Bronchial epithelial cell (primary cell): ENCODE data around the gene ZNF224. TPM values are rescaled to one million over a fixed set of nuclear protein-coding genes. Genes with fewer than 3 reads are reported as not detected.

ENCODE experiments used
- DNase-seq: peaks from one replicate; pipeline ENCODE4 v3.0.0-alpha.2; 2010; ENCODE audit warnings: low read depth
- FAIRE-seq: peaks from 2 replicates; lab custom pipeline; 2011; peaks lifted over from hg19 to GRCh38; lab: Jason Lieb, UNC
- H3K27me3 ChIP-seq: 2 replicates; pipeline ENCODE4 v1.5.1; 2011; ENCODE audit warnings: low read length; ENCODE audit not compliant: control insufficient read depth, insufficient read depth
- H3K36me3 ChIP-seq: 2 replicates; pipeline ENCODE4 v1.5.1; 2011; ENCODE audit warnings: low read length; ENCODE audit not compliant: control insufficient read depth, insufficient read depth
- H3K4me3 ChIP-seq: 2 replicates; pipeline ENCODE4 v1.5.1; 2011; ENCODE audit warnings: mild to moderate bottlenecking, low read depth, low read length, control low read depth
- CTCF ChIP-seq: IDR thresholded peaks from 2 replicates; pipeline ENCODE4 v1.5.1; 2011; ENCODE audit warnings: mild to moderate bottlenecking, moderate library complexity, low read length, control low read depth, inconsistent platforms; ENCODE audit not compliant: insufficient read depth, severe bottlenecking
- total RNA-seq: library from RNA; depleted of rRNA; stranded (reverse); fragments of >200 nt; gene quantifications from 2 replicates; pipeline ENCODE4 v1.2.1, GENCODE V29; 2014

The ZNF224 gene
- total RNA-seq, 1 donor from 2014 or later = 24.5 TPM

- no peak for TF ChIP-seq CTCF
- no peak overlapping the region for H3K4me3 ChIP-seq
- peaks cover 10% of the 10 kb centered on the region for H3K36me3 ChIP-seq
- DNase-seq = no peak
- FAIRE-seq = no peak
- H3K27me3 ChIP-seq = no peaks in the 10 kb centered on the region
Observed at GRCh38 chr19:44061038-44061437, 33.1 kb upstream of the ZNF224 start.

- H3K36me3 ChIP-seq = peaks cover 6% of the 10 kb centered on the region
- no peak for DNase-seq
- no peak overlapping the region for H3K4me3 ChIP-seq
- no peak for FAIRE-seq
- H3K27me3 ChIP-seq = no peaks in the 10 kb centered on the region
- TF ChIP-seq CTCF = no peak
Observed at GRCh38 chr19:44066305-44066704, 27.9 kb upstream of the ZNF224 start.

GRCh38 chr19:44069415-44069814 lies 24.7 kb upstream of the ZNF224 start:
- DNase-seq = no peak
- Histone ChIP-seq H3K36me3 (peaks cover 3% of the 10 kb centered on the region), H3K27me3 (no peaks in the 10 kb centered on the region), H3K4me3 (no peak overlapping the region)
- no peak for TF ChIP-seq CTCF
- FAIRE-seq = no peak

GRCh38 chr19:44071824-44072542 lies 22.2 kb upstream of the ZNF224 start, which contains the start of gene ZNF284:
ZNF284 (plus strand) TSS chr19:44072159; CDS start chr19:44076390, 4,231 bp downstream.
- peak; percentile 88 for DNase-seq
- H3K36me3 ChIP-seq = no peaks in the 10 kb centered on the region
- no peak for TF ChIP-seq CTCF
- no peaks in the 10 kb centered on the region for H3K27me3 ChIP-seq
- H3K4me3 ChIP-seq = peak within 1 kb of the TSS; percentile 81
- peak; percentile 81 for FAIRE-seq

- DNase-seq (peak; percentile 14), FAIRE-seq (no peak)
- H3K36me3 ChIP-seq = no peaks in the 10 kb centered on the region
- no peaks in the 10 kb centered on the region for H3K27me3 ChIP-seq
- H3K4me3 ChIP-seq = peak overlapping the region; percentile 81
- TF ChIP-seq CTCF = no peak
Observed at GRCh38 chr19:44072543-44073401, 21.4 kb upstream of the ZNF224 start.
